ENCODE results near the gene ARHGAP26.

Gene ARHGAP26

DNA sequence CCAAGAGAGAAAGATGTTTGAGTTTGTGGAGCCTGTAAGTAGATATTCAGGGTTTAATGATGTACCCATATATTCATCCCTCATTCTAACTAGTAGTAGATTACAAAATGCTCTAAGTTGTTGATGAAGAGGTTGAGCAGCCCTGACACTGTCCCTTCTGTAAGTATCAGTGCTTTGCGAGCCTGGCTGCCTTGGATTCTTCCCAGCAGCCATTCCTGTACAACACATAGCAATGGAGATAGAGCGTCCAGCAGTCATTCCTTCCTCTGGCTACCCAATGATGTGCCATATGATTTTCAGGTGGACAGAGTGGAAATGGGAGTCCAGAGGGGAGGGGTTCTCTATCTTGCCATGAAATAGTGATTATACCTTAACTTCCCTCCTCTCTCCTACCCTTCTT is 124.1 kb downstream of the ARHGAP26 start:
- no peaks in the 10 kb centered on the region for H3K9me3 Mint-ChIP-seq
- DNase-seq (ENCODE audit: low spot score in 2 of 2), result no peak
- H3K36me3 Mint-ChIP-seq, result peaks cover 12% of the 10 kb centered on the region
- ATAC-seq (ENCODE audit: low read depth), result no peak
- H3K27me3 Mint-ChIP-seq, result no peaks in the 10 kb centered on the region
- H3K27ac Mint-ChIP-seq, result no peak overlapping the region
- H3K4me3 Mint-ChIP-seq, result no peak overlapping the region
- no peaks in the 10 kb centered on the region for H3K4me1 Mint-ChIP-seq

GRCh38 chr5:142894749-142895148 is 124.6 kb downstream of the ARHGAP26 start:
- Mint-ChIP-seq H3K9me3 (no peaks in the 10 kb centered on the region), H3K36me3 (peaks cover 12% of the 10 kb centered on the region), H3K4me3 (no peak overlapping the region), H3K27me3 (no peaks in the 10 kb centered on the region), H3K27ac (no peak overlapping the region), H3K4me1 (no peaks in the 10 kb centered on the region)
- ATAC-seq (ENCODE audit: low read depth) (no peak), DNase-seq (ENCODE audit: low spot score in 2 of 2) (no peak)

DNA sequence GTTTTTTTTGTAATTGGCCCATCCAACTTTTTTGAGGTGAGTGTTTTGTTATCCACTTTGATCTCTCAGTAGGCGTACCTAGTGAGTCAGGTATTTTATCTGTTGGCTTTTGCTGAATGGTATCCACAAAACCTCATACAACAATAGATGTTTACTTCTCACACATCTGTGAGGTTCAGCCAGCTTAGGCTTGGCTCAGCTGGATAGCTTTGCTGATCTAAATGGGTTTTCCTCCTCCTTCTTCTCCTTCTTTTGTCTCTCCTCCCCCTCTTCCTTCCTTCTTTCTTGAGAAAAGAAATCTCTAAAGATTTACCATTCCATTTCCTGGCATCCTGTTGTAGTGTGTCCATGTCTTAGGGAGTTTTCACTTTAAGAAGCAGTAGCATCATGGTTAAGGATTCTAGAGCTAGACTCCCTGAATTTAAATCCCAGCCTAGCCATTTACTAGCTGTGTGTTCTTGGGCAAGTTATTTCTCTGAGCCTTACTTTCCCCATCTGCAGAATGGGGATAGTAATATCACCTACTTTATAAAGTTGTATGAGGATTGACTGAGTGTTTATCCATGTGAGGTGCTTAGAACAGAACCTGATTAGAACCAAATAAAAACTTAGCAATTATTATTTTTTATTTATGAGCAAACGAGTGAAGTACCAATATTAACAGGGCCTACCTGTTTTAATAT is 126.3 kb downstream of the ARHGAP26 start:
- DNase-seq (ENCODE audit: low spot score in 2 of 2) (no peak), ATAC-seq (ENCODE audit: low read depth) (no peak)
- H3K4me3 Mint-ChIP-seq, result no peak overlapping the region
- H3K27ac Mint-ChIP-seq, result no peak overlapping the region
- H3K9me3 Mint-ChIP-seq, result no peaks in the 10 kb centered on the region
- H3K4me1 Mint-ChIP-seq, result no peaks in the 10 kb centered on the region
- no peaks in the 10 kb centered on the region for H3K27me3 Mint-ChIP-seq
- H3K36me3 Mint-ChIP-seq, result peaks cover 12% of the 10 kb centered on the region

DNA sequence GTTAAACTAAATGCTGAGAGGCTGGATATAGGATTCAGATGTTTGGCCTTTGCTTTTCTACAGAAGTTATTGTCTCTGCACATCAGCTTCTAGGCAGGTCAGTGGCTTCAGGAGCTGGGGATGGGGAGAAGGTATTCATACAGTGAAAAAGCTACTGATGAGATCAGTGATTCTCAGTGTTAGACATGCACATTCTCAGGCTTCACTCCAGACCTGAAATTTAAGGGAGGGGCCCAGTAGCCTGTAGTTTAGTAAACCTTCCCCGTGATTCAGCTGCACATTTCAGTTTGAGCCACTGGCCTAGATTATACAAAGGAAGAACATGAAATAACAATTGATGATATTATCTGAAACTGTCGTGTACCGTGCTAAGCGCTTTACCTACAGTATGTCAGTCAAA is 127.2 kb downstream of the ARHGAP26 start:
- Mint-ChIP-seq H3K4me1 (no peaks in the 10 kb centered on the region), H3K27me3 (no peaks in the 10 kb centered on the region), H3K36me3 (peaks cover 14% of the 10 kb centered on the region), H3K4me3 (no peak overlapping the region), H3K9me3 (no peaks in the 10 kb centered on the region), H3K27ac (no peak overlapping the region)
- ATAC-seq (ENCODE audit: low read depth), result no peak
- no peak for DNase-seq (ENCODE audit: low spot score in 2 of 2)

- Mint-ChIP-seq H3K4me3 (no peak overlapping the region), H3K36me3 (peaks cover 18% of the 10 kb centered on the region), H3K27me3 (no peaks in the 10 kb centered on the region), H3K9me3 (no peaks in the 10 kb centered on the region), H3K4me1 (no peaks in the 10 kb centered on the region), H3K27ac (no peak overlapping the region)
- ATAC-seq (ENCODE audit: low read depth) (no peak), DNase-seq (ENCODE audit: low spot score in 2 of 2) (no peak)
Measured at GRCh38 chr5:142900927-142901326, 130.8 kb downstream of the ARHGAP26 start.

DNA sequence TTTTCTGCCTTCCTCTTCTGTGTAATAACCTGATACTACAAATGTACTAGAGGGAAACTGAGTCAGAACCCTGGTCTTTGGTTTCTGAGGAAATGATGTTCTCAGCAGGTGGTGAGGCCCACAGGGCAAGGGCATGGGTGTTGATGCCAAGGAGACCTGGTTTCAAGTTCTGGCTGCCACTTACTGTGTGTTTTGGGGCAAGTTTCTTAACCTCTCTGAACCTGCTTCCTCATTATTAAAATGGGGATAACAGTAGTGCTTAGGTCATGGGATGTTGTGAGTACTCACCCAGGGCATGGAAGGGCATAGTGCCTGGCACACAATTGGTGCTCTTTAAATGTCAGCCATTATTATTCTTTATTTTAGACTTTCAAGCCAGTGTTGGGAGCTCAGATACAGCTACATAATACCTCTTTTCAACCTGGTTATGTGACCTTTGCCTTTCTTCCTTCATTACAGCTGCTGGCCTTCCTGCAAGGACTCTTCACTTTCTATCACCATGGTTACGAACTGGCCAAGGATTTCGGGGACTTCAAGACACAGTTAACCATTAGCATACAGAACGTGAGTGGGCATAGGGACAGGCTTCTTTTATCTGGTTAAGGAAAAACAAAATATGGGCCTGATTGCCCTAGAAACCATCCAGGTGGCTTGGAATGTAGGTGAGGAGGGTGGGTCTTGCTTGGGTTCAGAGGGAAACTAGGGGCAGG is 131.5 kb downstream of the ARHGAP26 start:
- H3K9me3 Mint-ChIP-seq, result no peaks in the 10 kb centered on the region
- ATAC-seq (ENCODE audit: low read depth) (no peak), DNase-seq (ENCODE audit: low spot score in 2 of 2) (no peak)
- no peaks in the 10 kb centered on the region for H3K4me1 Mint-ChIP-seq
- no peak overlapping the region for H3K4me3 Mint-ChIP-seq
- no peaks in the 10 kb centered on the region for H3K27me3 Mint-ChIP-seq
- no peak overlapping the region for H3K27ac Mint-ChIP-seq
- peaks cover 21% of the 10 kb centered on the region for H3K36me3 Mint-ChIP-seq

- no peak overlapping the region for H3K27ac Mint-ChIP-seq
- no peaks in the 10 kb centered on the region for H3K27me3 Mint-ChIP-seq
- no peaks in the 10 kb centered on the region for H3K9me3 Mint-ChIP-seq
- H3K36me3 Mint-ChIP-seq, result peaks cover 21% of the 10 kb centered on the region
- H3K4me1 Mint-ChIP-seq, result no peaks in the 10 kb centered on the region
- no peak overlapping the region for H3K4me3 Mint-ChIP-seq
- no peak for ATAC-seq (ENCODE audit: low read depth)
- no peak for DNase-seq (ENCODE audit: low spot score in 2 of 2)
Measured at GRCh38 chr5:142902186-142902965, 132.2 kb downstream of the ARHGAP26 start.

DNA sequence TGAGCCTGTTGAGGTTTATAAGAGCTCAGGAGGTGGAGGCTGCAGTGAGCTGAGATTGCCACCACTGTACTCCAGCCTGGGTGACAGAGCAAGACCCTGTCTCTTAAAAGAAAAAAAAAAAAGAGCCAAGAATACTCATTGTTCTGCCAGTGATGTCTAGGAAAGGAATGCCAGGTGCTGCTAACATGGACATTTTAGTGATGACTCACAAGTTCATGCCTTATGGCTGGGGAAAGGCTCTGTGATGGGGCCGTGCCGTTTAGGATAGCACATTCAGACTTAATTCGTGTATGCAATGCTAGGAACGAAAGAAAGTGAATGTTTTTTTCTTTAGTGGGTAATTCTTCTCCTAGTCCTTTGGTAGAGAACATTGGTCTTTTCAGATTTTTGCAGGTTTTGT is 134.2 kb downstream of the ARHGAP26 start:
- H3K27ac Mint-ChIP-seq, result no peak overlapping the region
- peaks cover 23% of the 10 kb centered on the region for H3K36me3 Mint-ChIP-seq
- no peaks in the 10 kb centered on the region for H3K9me3 Mint-ChIP-seq
- ATAC-seq (ENCODE audit: low read depth) (no peak), DNase-seq (ENCODE audit: low spot score in 2 of 2) (no peak)
- no peaks in the 10 kb centered on the region for H3K4me1 Mint-ChIP-seq
- H3K27me3 Mint-ChIP-seq, result no peaks in the 10 kb centered on the region
- H3K4me3 Mint-ChIP-seq, result no peak overlapping the region

GRCh38 chr5:142905348-142905747 is 135.2 kb downstream of the ARHGAP26 start:
- ATAC-seq (ENCODE audit: low read depth), result no peak
- H3K36me3 Mint-ChIP-seq, result peaks cover 23% of the 10 kb centered on the region
- DNase-seq (ENCODE audit: low spot score in 2 of 2), result no peak
- no peaks in the 10 kb centered on the region for H3K4me1 Mint-ChIP-seq
- H3K4me3 Mint-ChIP-seq, result no peak overlapping the region
- H3K27ac Mint-ChIP-seq, result no peak overlapping the region
- H3K9me3 Mint-ChIP-seq, result no peaks in the 10 kb centered on the region
- H3K27me3 Mint-ChIP-seq, result no peaks in the 10 kb centered on the region

GRCh38 chr5:142906863-142907671 is 136.9 kb downstream of the ARHGAP26 start:
- H3K27ac Mint-ChIP-seq, result no peak overlapping the region
- peaks cover 29% of the 10 kb centered on the region for H3K36me3 Mint-ChIP-seq
- no peaks in the 10 kb centered on the region for H3K9me3 Mint-ChIP-seq
- no peaks in the 10 kb centered on the region for H3K4me1 Mint-ChIP-seq
- no peaks in the 10 kb centered on the region for H3K27me3 Mint-ChIP-seq
- ATAC-seq (ENCODE audit: low read depth) (no peak), DNase-seq (ENCODE audit: low spot score in 2 of 2) (no peak)
- no peak overlapping the region for H3K4me3 Mint-ChIP-seq

DNA sequence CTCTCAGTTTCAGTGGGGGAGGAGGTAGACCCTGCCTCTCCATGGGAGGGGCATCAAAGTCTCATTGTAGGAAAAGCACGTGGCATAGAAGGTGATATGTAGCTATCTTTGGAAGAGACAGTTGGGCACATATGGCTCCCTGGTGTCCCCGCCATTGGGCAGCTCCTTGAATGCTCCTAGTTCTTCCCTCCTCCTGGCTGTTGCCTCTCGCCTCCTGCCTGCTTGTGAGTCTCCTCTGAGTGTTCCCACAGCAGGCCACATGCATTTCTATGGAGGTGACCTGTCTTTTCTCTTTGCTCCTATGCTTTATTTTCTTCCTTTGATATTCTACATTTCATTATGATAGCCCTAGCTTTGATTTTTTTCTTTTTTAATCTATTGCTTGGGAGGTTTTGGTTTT is 138.5 kb downstream of the ARHGAP26 start:
- H3K4me3 Mint-ChIP-seq, result no peak overlapping the region
- H3K27me3 Mint-ChIP-seq, result no peaks in the 10 kb centered on the region
- ATAC-seq (ENCODE audit: low read depth) (no peak), DNase-seq (ENCODE audit: low spot score in 2 of 2) (no peak)
- no peak overlapping the region for H3K27ac Mint-ChIP-seq
- peaks cover 33% of the 10 kb centered on the region for H3K36me3 Mint-ChIP-seq
- H3K9me3 Mint-ChIP-seq, result no peaks in the 10 kb centered on the region
- no peaks in the 10 kb centered on the region for H3K4me1 Mint-ChIP-seq

DNA sequence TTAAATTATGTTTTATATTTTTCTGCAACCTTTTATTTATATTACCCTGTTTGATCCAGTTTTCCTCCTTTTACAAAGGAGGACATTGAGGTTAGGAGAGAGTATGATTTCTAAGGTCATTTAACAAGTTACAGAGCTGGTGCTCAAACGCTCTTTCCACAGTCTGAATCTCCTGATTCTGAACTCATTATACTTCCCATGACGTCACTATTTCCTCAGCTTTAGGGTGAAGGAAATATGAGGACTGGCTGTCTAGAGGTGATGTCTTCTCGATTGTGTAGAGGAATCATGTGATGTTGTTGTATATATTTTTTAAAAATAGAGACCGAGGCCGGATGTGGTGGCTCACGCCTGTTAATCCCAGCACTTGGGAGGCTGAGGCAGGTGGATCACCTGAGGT is 140.0 kb downstream of the ARHGAP26 start:
- Mint-ChIP-seq H3K36me3 (peaks cover 24% of the 10 kb centered on the region), H3K4me3 (no peak overlapping the region), H3K9me3 (no peaks in the 10 kb centered on the region), H3K27ac (no peak overlapping the region), H3K4me1 (no peaks in the 10 kb centered on the region), H3K27me3 (no peaks in the 10 kb centered on the region)
- ATAC-seq (ENCODE audit: low read depth) (no peak), DNase-seq (ENCODE audit: low spot score in 2 of 2) (no peak)

- ATAC-seq (ENCODE audit: low read depth) (no peak), DNase-seq (ENCODE audit: low spot score in 2 of 2) (no peak)
- Mint-ChIP-seq H3K27me3 (no peaks in the 10 kb centered on the region), H3K4me1 (peaks cover 3% of the 10 kb centered on the region), H3K9me3 (no peaks in the 10 kb centered on the region), H3K4me3 (no peak overlapping the region), H3K36me3 (peaks cover 23% of the 10 kb centered on the region), H3K27ac (no peak overlapping the region)
Measured at GRCh38 chr5:142911170-142911569, 141.0 kb downstream of the ARHGAP26 start.

DNA sequence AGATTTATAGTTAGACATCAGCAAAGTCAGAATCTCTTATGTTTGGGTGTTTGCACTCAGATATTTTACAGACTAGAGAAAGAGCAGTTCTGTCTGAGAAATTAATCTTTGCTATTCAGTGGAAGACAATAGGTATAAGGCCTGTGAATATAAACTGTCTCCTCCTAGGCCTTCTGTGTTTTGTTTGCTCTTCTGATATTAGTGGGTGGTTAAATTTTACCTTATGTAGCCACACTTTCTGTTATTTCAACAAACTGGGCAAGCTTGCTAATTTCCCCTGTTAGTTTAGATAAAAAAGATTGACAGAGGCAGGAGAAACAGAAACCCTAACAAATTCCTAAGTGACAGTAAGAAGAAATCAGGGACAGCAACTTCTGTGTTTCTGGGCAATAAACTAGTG is 141.6 kb downstream of the ARHGAP26 start:
- Mint-ChIP-seq H3K4me1 (peaks cover 5% of the 10 kb centered on the region), H3K4me3 (no peak overlapping the region), H3K36me3 (peaks cover 19% of the 10 kb centered on the region), H3K27ac (no peak overlapping the region), H3K9me3 (no peaks in the 10 kb centered on the region), H3K27me3 (no peaks in the 10 kb centered on the region)
- DNase-seq (ENCODE audit: low spot score in 2 of 2), result no peak
- no peak for ATAC-seq (ENCODE audit: low read depth)
